ENCODE results near the gene RNF135. TPM values are rescaled to one million over a fixed set of nuclear protein-coding genes. Genes with fewer than 3 reads are reported as not detected.
"Not testable (repeated sequence)": the region's sequence is repeated elsewhere in the genome, so short reads cannot be mapped to it uniquely, and the experiment has no call there.

Gene RNF135, protein sequence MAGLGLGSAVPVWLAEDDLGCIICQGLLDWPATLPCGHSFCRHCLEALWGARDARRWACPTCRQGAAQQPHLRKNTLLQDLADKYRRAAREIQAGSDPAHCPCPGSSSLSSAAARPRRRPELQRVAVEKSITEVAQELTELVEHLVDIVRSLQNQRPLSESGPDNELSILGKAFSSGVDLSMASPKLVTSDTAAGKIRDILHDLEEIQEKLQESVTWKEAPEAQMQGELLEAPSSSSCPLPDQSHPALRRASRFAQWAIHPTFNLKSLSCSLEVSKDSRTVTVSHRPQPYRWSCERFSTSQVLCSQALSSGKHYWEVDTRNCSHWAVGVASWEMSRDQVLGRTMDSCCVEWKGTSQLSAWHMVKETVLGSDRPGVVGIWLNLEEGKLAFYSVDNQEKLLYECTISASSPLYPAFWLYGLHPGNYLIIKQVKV
- 9.2 TPM for polyA plus RNA-seq (ENCODE audit: insufficient read length)

GRCh38 chr17:30970831-30971567, at the start of gene RNF135:
Gene RNF135, plus strand, starts transcription at chr17:30971039. Its CDS starts 35 bp downstream, at chr17:30971074.
- DNase-seq = peak; percentile 90

DNA sequence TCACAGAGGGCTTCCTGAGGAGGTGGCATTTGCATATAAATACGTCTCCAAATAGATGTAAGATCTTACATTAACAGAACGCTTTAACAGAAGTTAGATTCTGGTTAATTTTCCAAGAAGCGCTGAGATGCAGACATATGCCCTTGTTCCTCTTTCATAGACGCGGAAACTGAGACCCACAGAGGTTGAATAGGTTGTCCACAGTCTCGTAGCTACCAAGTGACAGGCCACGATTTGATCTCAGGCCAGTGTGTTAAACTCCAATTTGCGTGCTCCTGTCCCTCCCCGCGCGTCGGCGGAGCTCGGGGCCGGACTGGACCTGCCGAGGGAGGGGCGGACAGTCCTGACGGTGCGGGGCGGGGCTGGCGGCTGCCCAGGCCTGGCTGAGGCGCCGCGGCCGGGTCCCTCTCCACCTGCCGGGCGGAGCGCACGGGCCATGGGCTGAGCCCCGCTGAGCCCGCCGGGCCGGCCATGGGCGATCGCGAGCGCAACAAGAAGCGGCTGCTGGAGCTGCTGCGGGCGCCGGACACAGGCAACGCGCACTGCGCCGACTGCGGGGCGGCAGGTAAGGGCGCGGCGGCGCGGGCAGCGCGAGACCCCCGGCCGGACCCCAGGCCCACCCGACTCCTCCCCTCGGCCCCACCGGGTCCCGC, 49.2 kb upstream of the RNF135 start, which contains the start of gene ADAP2:
Gene ADAP2, plus strand, starts transcription at position 402 of the 653 bp plus-strand sequence. Its CDS starts 70 bp downstream, at position 472.
- DNase-seq = peak; percentile 45

- no peak for DNase-seq
Observed at GRCh38 chr17:30922235-30923030, 48.4 kb upstream of the RNF135 start.

GRCh38 chr17:30924341-30924740, 46.5 kb upstream of the RNF135 start:
- DNase-seq = no peak

GRCh38 chr17:30926516-30926915, 44.3 kb upstream of the RNF135 start:
- DNase-seq = no peak

DNA sequence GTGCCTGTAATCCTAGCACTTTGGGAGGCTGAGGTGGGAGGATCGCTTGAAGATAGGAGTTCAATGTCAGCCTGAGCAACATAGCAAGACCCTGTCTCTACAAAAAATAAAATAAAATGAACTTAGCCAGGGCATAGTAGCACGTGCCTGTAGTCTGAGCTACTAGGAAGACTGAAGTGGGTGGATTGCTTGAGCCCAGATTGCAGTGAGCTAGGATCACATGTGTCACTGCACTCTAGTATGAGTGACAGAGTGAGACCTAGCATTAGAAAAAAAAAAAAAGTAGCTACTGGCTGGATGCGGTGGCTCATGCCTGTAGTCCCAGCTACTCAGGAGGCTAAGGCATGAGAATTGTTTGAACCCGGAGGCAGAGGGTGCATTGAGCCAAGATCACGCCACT, 43.1 kb upstream of the RNF135 start:
- DNase-seq = no peak

DNA sequence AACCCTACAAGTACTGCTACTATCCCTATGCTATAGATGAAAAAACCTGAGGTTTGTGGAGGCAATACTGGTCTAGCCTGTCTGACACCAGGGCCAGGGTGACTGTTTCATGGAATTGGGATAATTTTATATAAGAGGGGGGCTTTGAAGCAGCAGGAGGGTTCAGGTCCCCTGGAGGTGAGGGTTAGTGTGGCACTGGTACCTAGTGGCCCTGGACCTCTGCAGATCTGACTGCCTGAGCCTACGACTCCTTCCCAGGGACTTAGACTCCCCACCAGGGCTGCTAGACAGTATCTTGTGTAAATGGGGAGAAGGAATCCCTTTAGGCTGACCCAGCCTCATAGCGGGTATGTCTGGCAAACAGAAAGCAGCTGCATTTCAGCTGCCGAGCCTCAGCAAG, 42.3 kb upstream of the RNF135 start:
- no peak for DNase-seq

- no peak for DNase-seq
Observed at GRCh38 chr17:30929081-30929633, 41.7 kb upstream of the RNF135 start.

DNA sequence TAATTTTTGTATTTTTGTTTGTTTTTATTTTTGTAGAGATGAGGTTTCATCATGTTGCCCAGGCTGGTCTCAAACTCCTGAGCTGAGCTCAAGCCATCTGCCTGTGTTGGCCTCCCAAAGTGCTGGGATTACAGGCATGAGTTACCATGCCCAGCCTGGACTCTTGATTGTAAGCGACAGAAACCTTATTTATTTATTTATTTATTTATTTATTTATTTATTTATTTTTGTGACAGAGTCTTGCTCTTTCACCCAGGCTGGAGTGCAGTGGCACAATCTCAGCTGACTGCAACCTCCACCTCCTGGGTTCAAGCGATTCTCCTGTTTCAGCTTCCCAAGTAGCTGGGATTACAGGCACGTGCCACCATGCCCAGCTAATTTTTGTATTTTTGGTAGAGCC, 41.0 kb upstream of the RNF135 start:
- not testable (repeated sequence) for DNase-seq

GRCh38 chr17:30930495-30930894, 40.3 kb upstream of the RNF135 start:
- no peak for DNase-seq

GRCh38 chr17:30931582-30931981, 39.3 kb upstream of the RNF135 start:
- not testable (repeated sequence) for DNase-seq

- DNase-seq = no peak
Observed at GRCh38 chr17:30933966-30934365, 36.9 kb upstream of the RNF135 start.

GRCh38 chr17:30939051-30939689, 31.7 kb upstream of the RNF135 start:
- no peak for DNase-seq

- DNase-seq = no peak
Observed at GRCh38 chr17:30942308-30943079, 28.3 kb upstream of the RNF135 start.

DNA sequence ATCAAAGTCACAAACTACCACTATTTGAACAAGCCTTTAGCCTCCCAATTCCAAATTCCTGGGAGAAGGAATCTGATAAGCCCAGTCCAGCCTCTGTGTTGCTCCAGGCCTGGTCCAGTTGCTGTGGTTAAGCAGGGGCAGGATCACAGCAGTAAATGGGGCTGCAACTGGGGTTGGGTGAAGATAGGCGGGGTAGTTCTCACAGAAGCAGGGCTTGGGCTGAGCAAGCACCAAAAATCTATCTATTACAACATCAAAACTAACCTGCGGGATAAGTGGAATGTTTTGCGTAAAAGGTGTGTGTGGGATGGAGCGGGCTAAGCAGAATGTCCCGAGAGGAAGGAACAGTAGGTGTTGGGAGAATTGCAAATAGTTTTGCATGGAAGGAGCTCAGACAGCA, 23.0 kb upstream of the RNF135 start:
- no peak for DNase-seq

DNA sequence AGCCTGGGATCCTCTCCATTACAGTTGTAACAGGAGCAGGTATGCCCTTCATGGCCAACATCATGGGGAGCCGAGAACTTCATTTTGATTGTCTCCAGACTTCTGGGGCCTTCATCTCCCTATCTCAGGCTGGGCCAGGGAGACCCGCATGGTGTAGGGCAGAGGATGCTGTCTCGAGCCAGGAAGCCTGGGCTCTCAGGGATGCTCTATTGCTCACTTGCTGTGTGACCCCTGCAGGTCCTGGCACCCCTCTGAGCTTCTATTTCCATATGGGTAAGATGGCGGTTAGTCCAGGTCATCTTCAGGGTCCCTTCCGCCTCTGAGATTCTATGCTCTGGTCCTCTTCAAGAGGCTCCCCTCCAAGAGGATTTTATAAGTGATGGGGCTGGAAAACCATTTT, 20.6 kb upstream of the RNF135 start:
- DNase-seq = no peak

- DNase-seq = peak; percentile 77
Observed at GRCh38 chr17:30950669-30951399, 20.0 kb upstream of the RNF135 start.

DNA sequence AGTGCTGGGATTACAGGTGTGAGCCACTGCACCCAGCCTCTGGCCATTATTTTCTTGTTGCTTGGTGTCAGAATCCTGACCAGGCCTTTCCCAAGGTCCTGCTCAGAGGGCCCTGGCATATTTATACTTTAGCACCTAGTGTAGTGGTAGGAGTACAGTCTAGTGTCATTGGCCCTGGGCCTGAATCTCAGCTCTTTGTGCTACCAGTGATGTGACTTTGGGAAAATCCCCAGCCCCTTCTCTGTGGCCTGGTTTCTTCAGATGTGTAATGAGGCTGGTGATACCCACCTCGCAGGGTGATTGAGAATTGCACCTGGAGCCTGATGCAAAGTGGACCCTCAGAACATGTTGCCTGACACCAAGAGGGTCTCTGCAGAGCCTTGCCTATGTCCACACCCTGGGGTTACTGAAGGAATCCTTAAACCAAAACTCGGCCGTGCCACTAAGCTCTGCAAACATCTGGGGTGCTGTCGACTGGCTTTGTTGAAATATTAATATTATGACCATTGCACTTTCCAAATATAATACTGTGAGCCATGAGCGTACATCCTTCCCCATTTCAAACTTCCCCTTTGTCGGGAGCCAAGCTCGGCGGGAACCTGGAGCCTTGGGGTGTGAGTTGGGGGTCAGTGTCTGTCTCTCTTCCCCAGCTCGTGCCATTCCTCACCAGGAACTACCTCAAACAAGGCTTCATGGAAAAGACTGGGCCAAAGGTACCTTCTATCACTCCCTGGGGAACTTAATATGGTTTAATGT, 18.0 kb upstream of the RNF135 start:
- DNase-seq = no peak
